K562 (cell line): Measurements from ENCODE around the gene SERF2. TPM values are rescaled to one million over a fixed set of nuclear protein-coding genes. Genes with fewer than 3 reads are reported as not detected.
A peak's percentile ranks its signal among the peaks of the same experiment; 100 is the strongest.

Source experiments
- DACH1 ChIP-seq: fragments of 450-650 bp; IDR thresholded peaks from 2 replicates; pipeline ENCODE4 v1.6.1; 2018; ENCODE audit not compliant: partially characterized antibody
- ETV6 ChIP-seq, 3 experiments: fragments of 150-350 bp in 1 of 3; sonication (generic) in 1 of 3; formaldehyde crosslinking in 1 of 3; IDR thresholded peaks; 2 replicates each; pipeline versions ENCODE4 v1.6.1 to v1.8.0; 2014 to 2022; ENCODE audit warnings: borderline replicate concordance in 2 of 3, low read depth in 2 of 3, antibody characterized with exemption in 1 of 3, low read length in 1 of 3, mild to moderate bottlenecking in 1 of 3, missing genetic modification reagents in 1 of 3
- GTF2F1 ChIP-seq: IDR thresholded peaks from 2 replicates; pipeline ENCODE4 v1.6.1; 2011; ENCODE audit warnings: low read depth, low read length, improper control_type of control experiment
- HDAC6 ChIP-seq: IDR thresholded peaks from 2 replicates; pipeline ENCODE4 v1.6.1; 2012; ENCODE audit warnings: low read depth, mild to moderate bottlenecking, control low read depth, inconsistent platforms, low read length, moderate library complexity
- KDM2B ChIP-seq: fragments of 250-450 bp; sonication (Bioruptor Pico); IDR thresholded peaks from 2 replicates; pipeline ENCODE4 v1.8.0; 2021; ENCODE audit warnings: mild to moderate bottlenecking, moderate library complexity
- NBN ChIP-seq: fragments of 450-650 bp; IDR thresholded peaks from 2 replicates; pipeline ENCODE4 v1.6.1; 2016; ENCODE audit warnings: low read depth, mild to moderate bottlenecking
- SMAD3 ChIP-seq: fragments of 450-650 bp; formaldehyde crosslinking; conservative IDR thresholded peaks from 2 replicates; pipeline ENCODE4 v1.4.0; 2020; ENCODE audit warnings: mild to moderate bottlenecking
- THRA ChIP-seq: fragments of 450-650 bp; IDR thresholded peaks from 2 replicates; pipeline ENCODE4 v1.6.1; 2017; ENCODE audit warnings: mild to moderate bottlenecking, moderate library complexity
- ZFP36 ChIP-seq: fragments of 150-350 bp; IDR thresholded peaks from 2 replicates; pipeline ENCODE4 v1.6.1; 2018; ENCODE audit warnings: low read length, low read depth; ENCODE audit not compliant: partially characterized antibody
- polyA plus RNA-seq, 8 experiments: library from polyadenylated mRNA; depleted of rRNA in 4 of 8; stranded (reverse) in 5 of 8; unstranded in 3 of 8; fragments of >200 nt; fragmentation: Nextera tagmentation in 2 of 8; fragmentation: Illumina TruSeq in 1 of 8; extraction: Ambion mirVana in 2 of 8; extraction: Trizol in 1 of 8; gene quantifications; 2 replicates each; pipeline versions ENCODE4 v1.2.1 to v1.2.3, GENCODE V29; 2011 to 2014; ENCODE audit warnings: inconsistent platforms in 1 of 8, missing spikeins in 1 of 8
- total RNA-seq, 7 experiments: library from RNA; depleted of rRNA in 6 of 7; stranded (reverse); fragments of >200 nt in 6 of 7; fragmentation: Illumina TruSeq in 2 of 7; extraction: Trizol in 2 of 7; gene quantifications; 2 replicates each; pipeline versions ENCODE4 v1.2.1 to v1.2.3, GENCODE V29; 2011 to 2021; ENCODE audit warnings: low replicate concordance in 1 of 7
- TF ChIP-seq, protein P1 (sequence below): fragments of 450-650 bp; formaldehyde crosslinking; conservative IDR thresholded peaks from 2 replicates; pipeline ENCODE4 v1.4.0; 2022; ENCODE audit warnings: mild to moderate bottlenecking, missing genetic modification characterization
- TF ChIP-seq, protein P2 (sequence below): sonication (generic); formaldehyde crosslinking; IDR thresholded peaks from 2 replicates; pipeline ENCODE4 v1.8.0; 2022; ENCODE audit warnings: mild to moderate bottlenecking, low read depth, missing genetic modification reagents
- TF ChIP-seq, protein P3 (sequence below): fragments of 450-650 bp; IDR thresholded peaks from 2 replicates; pipeline ENCODE4 v1.6.1; 2016; ENCODE audit warnings: low read depth

The SERF2 gene
- total and polyA plus RNA-seq, 9 of the 15 experiments (the other 6 are each of a cell fraction or from before 2014, with no cell fraction given) = 497 to 3,360 (median 867) TPM

- no peak for TF ChIP-seq THRA
- TF ChIP-seq, protein P1, sequence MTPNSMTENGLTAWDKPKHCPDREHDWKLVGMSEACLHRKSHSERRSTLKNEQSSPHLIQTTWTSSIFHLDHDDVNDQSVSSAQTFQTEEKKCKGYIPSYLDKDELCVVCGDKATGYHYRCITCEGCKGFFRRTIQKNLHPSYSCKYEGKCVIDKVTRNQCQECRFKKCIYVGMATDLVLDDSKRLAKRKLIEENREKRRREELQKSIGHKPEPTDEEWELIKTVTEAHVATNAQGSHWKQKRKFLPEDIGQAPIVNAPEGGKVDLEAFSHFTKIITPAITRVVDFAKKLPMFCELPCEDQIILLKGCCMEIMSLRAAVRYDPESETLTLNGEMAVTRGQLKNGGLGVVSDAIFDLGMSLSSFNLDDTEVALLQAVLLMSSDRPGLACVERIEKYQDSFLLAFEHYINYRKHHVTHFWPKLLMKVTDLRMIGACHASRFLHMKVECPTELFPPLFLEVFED = 0 out of 2 replicates have a peak, but pooled peaks have one; percentile 4
- TF ChIP-seq, protein P2, sequence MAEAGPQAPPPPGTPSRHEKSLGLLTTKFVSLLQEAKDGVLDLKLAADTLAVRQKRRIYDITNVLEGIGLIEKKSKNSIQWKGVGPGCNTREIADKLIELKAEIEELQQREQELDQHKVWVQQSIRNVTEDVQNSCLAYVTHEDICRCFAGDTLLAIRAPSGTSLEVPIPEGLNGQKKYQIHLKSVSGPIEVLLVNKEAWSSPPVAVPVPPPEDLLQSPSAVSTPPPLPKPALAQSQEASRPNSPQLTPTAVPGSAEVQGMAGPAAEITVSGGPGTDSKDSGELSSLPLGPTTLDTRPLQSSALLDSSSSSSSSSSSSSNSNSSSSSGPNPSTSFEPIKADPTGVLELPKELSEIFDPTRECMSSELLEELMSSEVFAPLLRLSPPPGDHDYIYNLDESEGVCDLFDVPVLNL (CRISPR knock-in tag) = peak; percentile 57; the same call in 1 of the 2 replicates
- TF ChIP-seq DACH1 = no peak
- no peak for TF ChIP-seq GTF2F1
- TF ChIP-seq, protein P3, sequence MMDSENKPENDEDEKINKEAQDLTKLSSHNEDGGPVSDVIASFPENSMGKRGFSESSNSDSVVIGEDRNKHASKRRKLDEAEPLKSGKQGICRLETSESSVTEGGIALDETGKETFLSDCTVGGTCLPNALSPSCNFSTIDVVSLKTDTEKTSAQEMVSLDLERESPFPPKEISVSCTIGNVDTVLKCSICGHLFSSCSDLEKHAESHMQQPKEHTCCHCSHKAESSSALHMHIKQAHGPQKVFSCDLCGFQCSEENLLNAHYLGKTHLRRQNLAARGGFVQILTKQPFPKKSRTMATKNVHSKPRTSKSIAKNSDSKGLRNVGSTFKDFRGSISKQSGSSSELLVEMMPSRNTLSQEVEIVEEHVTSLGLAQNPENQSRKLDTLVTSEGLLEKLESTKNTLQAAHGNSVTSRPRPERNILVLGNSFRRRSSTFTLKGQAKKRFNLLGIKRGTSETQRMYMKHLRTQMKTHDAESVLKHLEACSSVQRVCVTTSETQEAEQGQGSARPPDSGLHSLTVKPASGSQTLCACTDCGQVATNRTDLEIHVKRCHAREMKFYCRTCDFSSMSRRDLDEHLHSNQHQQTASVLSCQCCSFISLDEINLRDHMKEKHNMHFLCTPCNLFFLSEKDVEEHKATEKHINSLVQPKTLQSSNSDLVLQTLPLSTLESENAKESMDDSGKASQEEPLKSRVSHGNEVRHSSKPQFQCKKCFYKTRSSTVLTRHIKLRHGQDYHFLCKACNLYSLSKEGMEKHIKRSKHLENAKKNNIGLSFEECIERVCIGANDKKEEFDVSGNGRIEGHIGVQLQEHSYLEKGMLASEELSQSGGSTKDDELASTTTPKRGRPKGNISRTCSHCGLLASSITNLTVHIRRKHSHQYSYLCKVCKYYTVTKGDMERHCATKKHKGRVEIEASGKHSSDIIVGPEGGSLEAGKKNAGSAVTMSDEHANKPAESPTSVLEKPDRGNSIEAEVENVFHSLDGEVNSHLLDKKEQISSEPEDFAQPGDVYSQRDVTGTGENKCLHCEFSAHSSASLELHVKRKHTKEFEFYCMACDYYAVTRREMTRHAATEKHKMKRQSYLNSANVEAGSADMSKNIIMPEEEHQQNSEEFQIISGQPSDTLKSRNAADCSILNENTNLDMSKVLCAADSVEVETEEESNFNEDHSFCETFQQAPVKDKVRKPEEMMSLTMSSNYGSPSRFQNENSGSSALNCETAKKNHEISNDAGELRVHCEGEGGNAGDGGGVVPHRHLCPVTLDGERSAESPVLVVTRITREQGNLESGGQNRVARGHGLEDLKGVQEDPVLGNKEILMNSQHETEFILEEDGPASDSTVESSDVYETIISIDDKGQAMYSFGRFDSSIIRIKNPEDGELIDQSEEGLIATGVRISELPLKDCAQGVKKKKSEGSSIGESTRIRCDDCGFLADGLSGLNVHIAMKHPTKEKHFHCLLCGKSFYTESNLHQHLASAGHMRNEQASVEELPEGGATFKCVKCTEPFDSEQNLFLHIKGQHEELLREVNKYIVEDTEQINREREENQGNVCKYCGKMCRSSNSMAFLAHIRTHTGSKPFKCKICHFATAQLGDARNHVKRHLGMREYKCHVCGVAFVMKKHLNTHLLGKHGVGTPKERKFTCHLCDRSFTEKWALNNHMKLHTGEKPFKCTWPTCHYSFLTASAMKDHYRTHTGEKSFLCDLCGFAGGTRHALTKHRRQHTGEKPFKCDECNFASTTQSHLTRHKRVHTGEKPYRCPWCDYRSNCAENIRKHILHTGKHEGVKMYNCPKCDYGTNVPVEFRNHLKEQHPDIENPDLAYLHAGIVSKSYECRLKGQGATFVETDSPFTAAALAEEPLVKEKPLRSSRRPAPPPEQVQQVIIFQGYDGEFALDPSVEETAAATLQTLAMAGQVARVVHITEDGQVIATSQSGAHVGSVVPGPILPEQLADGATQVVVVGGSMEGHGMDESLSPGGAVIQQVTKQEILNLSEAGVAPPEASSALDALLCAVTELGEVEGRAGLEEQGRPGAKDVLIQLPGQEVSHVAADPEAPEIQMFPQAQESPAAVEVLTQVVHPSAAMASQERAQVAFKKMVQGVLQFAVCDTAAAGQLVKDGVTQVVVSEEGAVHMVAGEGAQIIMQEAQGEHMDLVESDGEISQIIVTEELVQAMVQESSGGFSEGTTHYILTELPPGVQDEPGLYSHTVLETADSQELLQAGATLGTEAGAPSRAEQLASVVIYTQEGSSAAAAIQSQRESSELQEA = no peak
- TF ChIP-seq NBN = no peak
- TF ChIP-seq HDAC6 = no peak
- TF ChIP-seq ETV6 (IDR thresholded peaks at IDR 0.05; ENCODE audit: borderline replicate concordance in 1 of 2, low read depth in 2 of 2, low read length in 1 of 2) = no peak
- no peak for TF ChIP-seq ETV6 (CRISPR knock-in tag; IDR thresholded peaks at IDR 0.05; ENCODE audit: borderline replicate concordance)
- no peak for TF ChIP-seq ZFP36
- no peak for TF ChIP-seq SMAD3
- TF ChIP-seq KDM2B (CRISPR knock-in tag) = no peak
These were observed 4.4 kb downstream of the SERF2 start (continued) for GRCh38 chr15:43796566-43796965.
